Bronchial epithelial cell (primary cell): Measurements from ENCODE around the gene PI4K2B. TPM values are rescaled to one million over a fixed set of nuclear protein-coding genes. Genes with fewer than 3 reads are reported as not detected.

Source experiments
- DNase-seq: peaks from one replicate; pipeline ENCODE4 v3.0.0-alpha.2; 2010; ENCODE audit warnings: low read depth
- FAIRE-seq: peaks from 2 replicates; lab custom pipeline; 2011; peaks lifted over from hg19 to GRCh38; lab: Jason Lieb, UNC
- H3K27me3 ChIP-seq: 2 replicates; pipeline ENCODE4 v1.5.1; 2011; ENCODE audit warnings: low read length; ENCODE audit not compliant: control insufficient read depth, insufficient read depth
- H3K36me3 ChIP-seq: 2 replicates; pipeline ENCODE4 v1.5.1; 2011; ENCODE audit warnings: low read length; ENCODE audit not compliant: control insufficient read depth, insufficient read depth
- H3K4me3 ChIP-seq: 2 replicates; pipeline ENCODE4 v1.5.1; 2011; ENCODE audit warnings: mild to moderate bottlenecking, low read depth, low read length, control low read depth
- total RNA-seq: library from RNA; depleted of rRNA; stranded (reverse); fragments of >200 nt; gene quantifications from 2 replicates; pipeline ENCODE4 v1.2.1, GENCODE V29; 2014
- TF ChIP-seq, protein P1 (sequence below): IDR thresholded peaks from 2 replicates; pipeline ENCODE4 v1.5.1; 2011; ENCODE audit warnings: mild to moderate bottlenecking, moderate library complexity, low read length, control low read depth, inconsistent platforms; ENCODE audit not compliant: insufficient read depth, severe bottlenecking

Gene PI4K2B
- total RNA-seq, 1 donor from 2014 or later, result 14.5 TPM

DNA sequence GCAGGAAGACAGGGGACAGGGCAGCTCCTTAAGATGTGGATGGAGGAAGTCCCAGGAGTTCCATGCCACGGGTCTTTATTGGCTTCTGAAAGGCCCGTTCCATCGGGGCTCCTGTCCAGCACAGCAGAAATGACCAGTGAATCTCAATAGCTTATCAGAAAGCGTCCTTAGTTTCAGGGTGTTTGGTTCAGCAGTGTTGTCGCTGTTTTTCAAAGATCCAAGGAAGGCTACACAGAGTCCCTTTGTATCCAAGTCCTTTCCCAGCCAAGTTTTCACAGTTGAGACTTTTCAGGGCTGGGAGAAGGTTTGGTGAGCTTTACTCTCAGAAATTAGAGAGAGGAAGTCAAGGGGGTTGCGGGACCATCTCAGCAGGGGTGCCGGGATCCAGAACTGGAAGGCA lies 73.8 kb downstream of the PI4K2B start:
- TF ChIP-seq, protein P1, sequence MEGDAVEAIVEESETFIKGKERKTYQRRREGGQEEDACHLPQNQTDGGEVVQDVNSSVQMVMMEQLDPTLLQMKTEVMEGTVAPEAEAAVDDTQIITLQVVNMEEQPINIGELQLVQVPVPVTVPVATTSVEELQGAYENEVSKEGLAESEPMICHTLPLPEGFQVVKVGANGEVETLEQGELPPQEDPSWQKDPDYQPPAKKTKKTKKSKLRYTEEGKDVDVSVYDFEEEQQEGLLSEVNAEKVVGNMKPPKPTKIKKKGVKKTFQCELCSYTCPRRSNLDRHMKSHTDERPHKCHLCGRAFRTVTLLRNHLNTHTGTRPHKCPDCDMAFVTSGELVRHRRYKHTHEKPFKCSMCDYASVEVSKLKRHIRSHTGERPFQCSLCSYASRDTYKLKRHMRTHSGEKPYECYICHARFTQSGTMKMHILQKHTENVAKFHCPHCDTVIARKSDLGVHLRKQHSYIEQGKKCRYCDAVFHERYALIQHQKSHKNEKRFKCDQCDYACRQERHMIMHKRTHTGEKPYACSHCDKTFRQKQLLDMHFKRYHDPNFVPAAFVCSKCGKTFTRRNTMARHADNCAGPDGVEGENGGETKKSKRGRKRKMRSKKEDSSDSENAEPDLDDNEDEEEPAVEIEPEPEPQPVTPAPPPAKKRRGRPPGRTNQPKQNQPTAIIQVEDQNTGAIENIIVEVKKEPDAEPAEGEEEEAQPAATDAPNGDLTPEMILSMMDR, result no peak
- FAIRE-seq, result no peak
- no peaks in the 10 kb centered on the region for H3K27me3 ChIP-seq
- no peak overlapping the region for H3K4me3 ChIP-seq
- no peak for DNase-seq
- no peaks in the 10 kb centered on the region for H3K36me3 ChIP-seq

DNA sequence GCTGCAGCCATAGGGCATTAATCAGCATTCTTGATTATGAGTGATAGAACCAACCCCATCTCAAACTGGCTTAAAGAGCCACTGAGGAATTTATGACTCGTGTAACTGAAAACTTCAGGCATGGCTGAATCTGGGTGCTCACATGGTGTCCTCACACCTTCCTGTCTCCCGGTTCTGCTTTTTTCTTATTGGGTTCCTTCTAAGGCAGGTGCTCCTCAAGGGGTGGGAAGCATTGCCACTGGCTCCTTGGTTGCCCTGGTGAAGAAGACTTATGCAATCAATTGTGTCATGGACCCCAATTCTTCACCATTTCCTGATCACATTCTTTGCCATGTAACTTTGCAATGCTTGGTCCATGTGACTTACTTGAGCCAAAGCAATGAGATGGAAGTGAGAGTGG lies 74.5 kb downstream of the PI4K2B start:
- H3K36me3 ChIP-seq, result no peaks in the 10 kb centered on the region
- FAIRE-seq, result peak; percentile 18
- TF ChIP-seq, protein P1, result no peak
- no peaks in the 10 kb centered on the region for H3K27me3 ChIP-seq
- peak; percentile 23 for DNase-seq
- H3K4me3 ChIP-seq, result no peak overlapping the region

DNA sequence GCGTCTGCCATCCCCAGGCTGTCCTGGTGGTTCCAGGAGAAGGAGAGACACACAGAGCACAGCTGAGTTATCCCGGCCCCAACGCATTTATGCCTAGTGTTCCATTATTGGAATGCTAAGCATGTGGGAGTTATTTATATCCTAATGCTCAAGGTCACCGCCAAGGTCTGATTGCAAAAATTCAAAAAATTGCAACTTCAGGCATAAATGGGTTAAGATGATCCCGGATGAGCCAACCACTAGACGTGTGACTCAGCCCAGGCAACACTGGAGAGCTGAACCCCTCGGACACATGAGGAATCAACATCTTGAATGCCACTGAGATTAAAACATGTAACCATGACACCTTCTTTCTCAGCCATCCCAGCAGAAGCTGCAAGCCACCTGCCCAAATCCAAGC lies 74.9 kb downstream of the PI4K2B start:
- Histone ChIP-seq H3K27me3 (no peaks in the 10 kb centered on the region), H3K4me3 (no peak overlapping the region), H3K36me3 (no peaks in the 10 kb centered on the region)
- TF ChIP-seq, protein P1, result no peak
- no peak for FAIRE-seq
- no peak for DNase-seq

DNA sequence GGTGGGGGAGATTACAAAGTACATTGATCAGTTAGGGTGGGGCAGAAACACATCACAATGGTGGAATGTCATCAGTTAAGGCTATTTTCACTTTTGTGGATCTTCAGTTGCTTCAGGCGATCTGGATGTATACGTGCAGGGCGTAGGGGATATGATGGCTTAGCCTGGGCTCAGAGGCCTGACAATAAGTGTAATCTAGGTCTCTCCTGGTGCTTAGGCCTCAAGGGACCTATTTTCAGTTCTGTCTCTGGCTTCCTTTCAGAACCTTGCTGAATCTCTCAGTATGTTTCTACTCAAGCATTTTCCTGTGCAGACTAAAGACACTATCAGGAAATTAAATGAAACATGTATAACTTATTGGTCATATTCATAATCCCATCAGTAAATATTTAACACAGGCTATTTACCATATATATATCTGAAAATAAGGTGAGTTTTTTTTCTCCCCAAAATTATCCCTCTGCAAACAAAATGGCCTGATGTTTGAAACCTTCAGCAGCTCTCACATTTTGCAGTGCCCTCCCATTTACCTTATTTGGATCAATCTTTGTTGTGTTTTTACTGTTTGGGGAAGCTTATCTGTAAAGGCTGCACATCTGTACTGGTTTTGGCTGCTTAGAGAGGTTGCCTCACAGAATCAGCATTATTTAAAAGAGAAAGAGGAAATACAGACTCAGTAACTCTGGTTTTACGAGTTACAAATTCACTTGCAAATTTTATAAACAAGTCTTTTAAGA lies 76.4 kb downstream of the PI4K2B start:
- Histone ChIP-seq H3K27me3 (no peaks in the 10 kb centered on the region), H3K36me3 (no peaks in the 10 kb centered on the region), H3K4me3 (no peak overlapping the region)
- DNase-seq (no peak), FAIRE-seq (no peak)
- TF ChIP-seq, protein P1, result no peak

DNA sequence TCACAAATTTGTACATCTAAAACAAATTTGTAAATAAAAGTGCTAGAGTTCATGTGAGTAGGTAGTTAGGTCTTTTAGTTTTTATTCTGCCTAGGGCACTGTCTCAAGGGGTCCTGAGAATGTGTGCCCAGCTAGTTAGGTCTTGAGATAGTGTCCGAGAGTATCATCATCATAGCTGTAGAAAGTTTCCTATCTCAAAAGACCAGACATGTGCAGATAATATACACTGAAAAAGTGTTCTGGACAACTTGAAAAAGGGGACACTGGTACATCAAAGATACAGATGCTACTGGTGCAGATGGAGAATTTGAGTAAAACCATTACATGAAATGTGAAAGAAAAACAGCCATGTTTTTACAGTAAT lies 77.0 kb downstream of the PI4K2B start:
- TF ChIP-seq, protein P1, result no peak
- DNase-seq, result no peak
- FAIRE-seq, result no peak

More for the DNA sequence above, 77.0 kb downstream of the PI4K2B start:
- Histone ChIP-seq H3K27me3 (no peaks in the 10 kb centered on the region), H3K36me3 (no peaks in the 10 kb centered on the region), H3K4me3 (no peak overlapping the region)
